ENCODE measurements around the gene CASKIN2.
"Not testable (repeated sequence)": the region's sequence is repeated elsewhere in the genome, so short reads cannot be mapped to it uniquely, and the experiment has no call there.

CASKIN2 gene

DNA sequence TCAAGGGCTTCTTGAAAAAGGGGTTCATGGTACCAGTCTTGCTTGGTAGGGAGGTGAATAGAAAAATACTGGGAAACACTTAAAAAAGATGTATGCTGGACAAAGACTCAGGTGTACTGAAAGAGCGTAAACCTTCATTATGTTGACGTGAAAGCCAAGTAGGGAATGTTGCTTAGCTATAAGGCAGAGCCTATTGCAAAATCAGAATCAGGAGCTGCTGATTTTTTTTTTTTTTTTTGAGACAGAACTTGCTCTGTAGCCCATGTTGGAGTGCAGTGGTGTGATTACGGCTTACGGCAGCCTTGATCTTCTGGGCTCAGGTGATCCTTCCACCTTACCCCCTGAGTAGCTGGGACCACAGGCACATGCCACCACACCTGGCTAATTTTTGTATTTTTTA is 55.0 kb downstream of the CASKIN2 start:
- DNase-seq, result no peak

DNA sequence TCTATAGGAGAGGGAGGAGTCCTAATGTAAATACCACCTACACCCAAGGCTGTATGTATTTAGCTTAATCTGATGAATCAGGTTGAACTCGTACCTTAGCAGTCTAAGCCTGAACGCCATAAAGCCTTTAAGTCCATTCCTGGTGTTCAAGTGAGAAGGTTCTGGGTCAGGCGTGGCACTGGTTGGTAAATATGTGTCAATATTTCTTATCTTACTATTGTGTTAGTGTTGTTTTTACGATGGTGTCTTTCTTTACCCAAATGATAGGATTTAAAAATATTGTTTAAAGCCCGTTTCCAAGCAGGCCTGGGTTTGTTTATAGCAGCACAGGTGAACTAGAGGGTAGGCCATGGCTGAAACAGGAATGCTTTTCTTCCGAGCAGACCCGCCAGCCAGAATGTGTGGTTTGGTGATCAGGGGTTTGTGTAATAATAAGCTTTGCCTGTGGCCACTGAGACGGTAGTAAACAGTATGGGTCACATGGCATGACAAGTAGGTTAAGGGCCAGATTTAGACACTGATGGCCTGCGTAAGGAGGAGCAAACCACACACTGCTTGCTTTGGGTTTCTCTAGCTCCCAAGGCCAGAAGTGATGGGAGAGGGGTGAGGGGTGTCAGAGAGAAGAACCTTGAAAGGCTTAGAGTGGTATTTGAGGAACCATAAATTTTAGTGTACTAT is 55.6 kb downstream of the CASKIN2 start:
- DNase-seq, result no peak

DNA sequence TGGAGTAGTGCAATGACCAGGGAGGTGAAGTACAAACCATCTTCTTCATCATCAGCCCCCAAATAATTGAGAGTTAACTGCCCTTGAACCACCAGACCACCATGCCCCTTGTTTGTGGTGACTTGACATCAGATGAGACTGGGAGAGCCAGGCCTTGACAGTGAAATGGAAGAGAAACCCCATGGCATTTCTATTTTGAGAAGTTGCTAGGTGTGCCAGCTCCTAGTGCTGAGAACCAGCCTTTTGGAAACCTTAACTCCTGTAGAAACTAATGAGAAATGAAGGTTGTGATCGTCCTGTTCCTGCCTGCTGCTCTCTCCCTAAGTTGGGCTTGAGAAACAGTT is 56.1 kb downstream of the CASKIN2 start:
- DNase-seq, result no peak

DNA sequence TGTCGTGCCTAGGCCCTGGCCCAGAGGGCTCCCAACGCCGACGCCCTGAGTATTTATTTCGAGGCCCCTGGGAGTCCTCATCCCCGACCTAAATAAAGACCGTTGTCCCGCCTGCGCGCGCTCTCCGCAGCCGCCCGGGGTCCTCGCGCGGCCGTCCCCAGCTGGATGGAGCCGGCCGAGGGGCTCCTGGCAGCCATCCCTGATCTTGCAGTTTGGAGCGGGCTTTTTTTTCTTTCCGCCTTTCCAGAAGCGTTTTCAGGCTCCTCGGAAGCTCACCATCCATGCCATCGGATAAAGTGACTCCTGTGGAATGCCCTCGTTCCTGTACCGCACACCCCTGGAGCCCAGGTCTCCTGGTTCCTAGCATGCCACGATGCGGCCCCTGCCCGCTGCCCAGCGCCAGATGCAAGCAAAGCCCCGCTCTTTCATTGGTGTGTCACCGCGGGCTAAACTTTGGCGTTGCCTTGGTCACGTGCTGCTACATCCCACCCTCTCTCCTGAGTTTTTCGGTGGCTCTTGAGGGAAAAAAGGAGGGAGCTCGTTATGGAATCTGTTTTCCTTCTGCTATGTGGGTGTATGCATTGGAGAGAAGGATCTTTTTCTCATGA is 58.2 kb downstream of the CASKIN2 start:
- DNase-seq, result no peak

DNA sequence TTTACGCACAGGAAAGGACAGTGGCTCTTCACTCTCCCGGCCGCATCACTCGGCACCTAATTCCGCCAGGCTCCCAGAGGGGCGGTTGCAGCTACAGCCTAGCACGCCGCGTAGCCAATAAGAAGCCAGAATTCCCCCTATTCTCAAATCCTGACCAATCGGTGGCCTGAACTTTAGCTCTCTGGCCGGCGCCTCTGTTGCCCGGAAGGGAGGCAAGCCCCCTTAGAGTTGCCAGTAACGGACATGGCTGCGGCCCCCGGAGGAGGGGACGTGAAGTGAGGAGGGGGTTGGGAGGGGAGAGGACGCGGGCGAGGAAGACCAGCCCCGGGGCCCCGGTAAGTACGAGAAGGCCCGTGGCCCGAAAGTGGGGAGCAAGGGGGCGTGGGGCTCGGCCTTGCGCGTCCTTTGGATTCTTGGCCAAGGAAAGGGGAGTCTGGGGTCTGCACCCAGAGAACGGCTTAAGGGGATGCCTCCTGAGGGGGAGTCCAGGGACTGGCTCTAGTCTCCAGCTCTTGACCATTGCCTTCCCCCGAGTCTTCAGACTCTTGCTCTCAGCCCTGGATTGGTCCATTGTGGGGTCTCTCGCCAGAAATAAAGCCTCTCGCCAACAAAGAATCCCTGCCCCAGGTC is 58.8 kb downstream of the CASKIN2 start, which contains the start of gene TMEM94:
Gene TMEM94 (plus strand): TSS at position 219 of the 630 bp plus-strand sequence. CDS start 15,271 bp downstream, outside the sequence.
- peak; percentile 97 to 100 for DNase-seq

DNA sequence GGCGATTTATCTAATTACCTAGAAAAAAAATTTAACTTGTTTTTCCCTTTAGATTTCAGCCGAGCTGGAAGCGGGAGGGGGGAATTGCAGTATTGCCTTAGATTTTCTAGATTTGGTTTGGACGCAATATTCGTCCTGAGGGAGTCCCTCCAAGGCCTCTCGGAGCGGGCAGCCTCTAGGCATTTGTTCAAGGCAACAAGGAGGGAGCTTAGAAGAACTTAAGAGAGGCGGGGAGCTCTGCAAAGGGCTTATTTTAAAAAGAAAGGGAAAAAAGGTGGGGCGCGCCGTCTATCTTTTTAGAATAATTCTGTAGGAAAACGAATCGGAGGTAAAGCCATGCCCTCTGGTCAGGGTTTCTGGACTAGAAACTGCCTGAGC is 59.3 kb downstream of the CASKIN2 start:
- no peak for DNase-seq

DNA sequence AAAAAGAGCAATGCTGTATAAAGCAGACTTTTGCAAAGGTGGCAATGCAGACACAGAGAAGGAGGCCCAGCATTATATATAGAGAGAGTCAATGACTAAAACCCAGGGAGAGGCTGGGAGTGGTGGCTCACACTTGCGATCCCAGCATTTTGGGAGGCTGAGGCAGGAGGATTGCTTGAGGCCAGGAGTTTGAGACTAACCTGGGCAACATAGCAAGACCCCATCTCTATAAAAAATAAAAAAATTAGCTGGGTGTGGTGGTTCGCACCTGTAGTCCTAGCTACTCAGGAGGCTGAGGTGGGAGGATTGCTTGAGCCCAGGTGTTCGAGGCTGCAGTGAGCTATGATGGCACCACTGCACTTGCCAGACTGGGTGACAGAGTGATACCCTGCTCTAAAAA is 60.7 kb downstream of the CASKIN2 start:
- DNase-seq, result not testable (repeated sequence)

DNA sequence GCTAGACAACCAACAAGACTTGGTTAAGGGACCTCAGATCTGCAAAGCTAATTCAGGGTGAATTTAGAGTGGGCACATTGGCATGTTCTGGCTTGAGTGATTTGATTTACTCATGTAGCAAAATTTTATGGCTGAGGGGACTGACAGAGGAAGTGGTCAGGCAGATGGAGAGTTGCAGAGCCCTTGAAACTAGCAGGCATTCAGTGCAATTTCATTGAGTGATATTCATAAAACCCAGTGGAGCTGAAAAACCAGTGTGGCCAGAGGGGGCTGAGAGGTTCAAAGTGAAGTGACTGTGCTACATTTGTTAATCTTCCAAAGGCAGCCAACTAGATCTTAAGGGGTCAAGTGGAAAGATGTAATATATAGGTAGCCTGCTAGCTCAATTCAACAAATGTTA is 61.1 kb downstream of the CASKIN2 start:
- DNase-seq, result no peak

DNA sequence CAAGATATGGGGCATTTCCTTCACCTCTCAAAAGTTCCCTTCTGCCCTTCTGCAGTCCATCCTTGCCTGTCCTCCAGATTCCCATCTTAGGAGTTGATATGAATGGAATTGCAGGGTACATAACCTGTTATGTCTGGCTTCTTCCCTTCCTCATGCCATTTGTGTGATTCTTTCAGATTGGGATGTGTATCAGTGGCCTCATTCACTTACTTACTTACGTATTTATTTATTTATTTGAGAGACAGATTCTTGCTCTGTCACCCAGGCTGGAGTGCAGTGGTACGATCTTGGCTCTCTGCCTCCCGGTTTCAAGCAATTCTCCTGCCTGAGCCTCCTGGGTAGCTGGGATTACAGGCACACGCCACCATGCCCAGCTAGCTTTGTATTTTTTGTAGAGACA is 65.1 kb downstream of the CASKIN2 start:
- no peak for DNase-seq
